ENCODE data around the gene HCFC1. TPM values are rescaled to one million over a fixed set of nuclear protein-coding genes. Genes with fewer than 3 reads are reported as not detected.
A peak's percentile ranks its signal among the peaks of the same experiment; 100 is the strongest.

Gene HCFC1
- total and polyA plus RNA-seq, 2 experiments from 2014 or later, result 18.9 to 25.0 TPM

DNA sequence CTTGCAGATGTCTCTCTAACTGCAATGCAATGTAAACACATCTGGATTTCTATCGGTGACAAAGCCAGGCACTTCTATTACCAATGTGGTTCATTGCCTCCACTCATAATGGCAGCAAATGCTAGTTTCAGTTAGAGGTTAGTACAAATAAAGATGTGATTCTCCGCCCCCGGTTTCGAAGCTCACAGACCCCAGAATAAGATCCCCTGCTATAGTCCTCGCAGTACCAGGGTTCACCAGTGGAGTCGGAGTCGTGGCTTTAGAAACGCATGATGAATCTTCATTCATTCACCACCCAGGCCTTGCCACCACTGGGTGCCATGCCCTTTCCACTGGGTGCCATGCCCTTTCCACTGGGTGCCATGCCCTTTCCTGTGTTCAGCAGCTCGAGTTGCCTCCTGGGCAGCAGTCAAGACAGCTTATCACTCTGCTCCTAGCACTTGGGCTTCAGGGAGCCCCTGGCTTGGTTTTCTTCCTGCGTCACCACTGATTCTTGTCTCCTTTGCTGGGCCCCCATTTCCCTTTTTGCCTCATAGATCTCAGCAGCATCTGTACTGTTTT, 33.3 kb downstream of the HCFC1 start:
- DNase-seq (ENCODE audit: low spot score), result no peak
- Histone ChIP-seq H3K9me2 (replicated peaks; ENCODE audit: insufficient read depth) (no peaks in the 10 kb centered on the region), H3K4me1 (ENCODE audit: insufficient read depth) (no peaks in the 10 kb centered on the region), H2AFZ (no peak overlapping the region), H3K4me2 (no peak overlapping the region), H3K4me3 (no peak overlapping the region), H3K9me3 (ENCODE audit: low read depth) (no peaks in the 10 kb centered on the region), H4K20me1 (ENCODE audit: insufficient read depth, poor library complexity, severe bottlenecking) (no peaks in the 10 kb centered on the region), H3K36me3 (replicated peaks; ENCODE audit: insufficient read depth, low read depth) (no peaks in the 10 kb centered on the region), H3K27ac (no peak overlapping the region), H3K79me2 (peaks cover 10% of the 10 kb centered on the region), H3K27me3 (no peaks in the 10 kb centered on the region)
- 87% methylated on average over 10 of the region's 10 CpGs for WGBS (ENCODE audit: low lambda C conversion rate, missing lambda C conversion rate)
- TF ChIP-seq EZH2phosphoT487 (IDR thresholded peaks at IDR 0.05; ENCODE audit: low read depth, severe bottlenecking, unreplicated experiment) (no peak), EZH2 (IDR thresholded peaks at IDR 0.05; ENCODE audit: borderline replicate concordance) (no peak)
- TF ChIP-seq, protein P1, sequence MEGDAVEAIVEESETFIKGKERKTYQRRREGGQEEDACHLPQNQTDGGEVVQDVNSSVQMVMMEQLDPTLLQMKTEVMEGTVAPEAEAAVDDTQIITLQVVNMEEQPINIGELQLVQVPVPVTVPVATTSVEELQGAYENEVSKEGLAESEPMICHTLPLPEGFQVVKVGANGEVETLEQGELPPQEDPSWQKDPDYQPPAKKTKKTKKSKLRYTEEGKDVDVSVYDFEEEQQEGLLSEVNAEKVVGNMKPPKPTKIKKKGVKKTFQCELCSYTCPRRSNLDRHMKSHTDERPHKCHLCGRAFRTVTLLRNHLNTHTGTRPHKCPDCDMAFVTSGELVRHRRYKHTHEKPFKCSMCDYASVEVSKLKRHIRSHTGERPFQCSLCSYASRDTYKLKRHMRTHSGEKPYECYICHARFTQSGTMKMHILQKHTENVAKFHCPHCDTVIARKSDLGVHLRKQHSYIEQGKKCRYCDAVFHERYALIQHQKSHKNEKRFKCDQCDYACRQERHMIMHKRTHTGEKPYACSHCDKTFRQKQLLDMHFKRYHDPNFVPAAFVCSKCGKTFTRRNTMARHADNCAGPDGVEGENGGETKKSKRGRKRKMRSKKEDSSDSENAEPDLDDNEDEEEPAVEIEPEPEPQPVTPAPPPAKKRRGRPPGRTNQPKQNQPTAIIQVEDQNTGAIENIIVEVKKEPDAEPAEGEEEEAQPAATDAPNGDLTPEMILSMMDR (IDR thresholded peaks at IDR 0.05; ENCODE audit: poor library complexity), result no peak

DNA sequence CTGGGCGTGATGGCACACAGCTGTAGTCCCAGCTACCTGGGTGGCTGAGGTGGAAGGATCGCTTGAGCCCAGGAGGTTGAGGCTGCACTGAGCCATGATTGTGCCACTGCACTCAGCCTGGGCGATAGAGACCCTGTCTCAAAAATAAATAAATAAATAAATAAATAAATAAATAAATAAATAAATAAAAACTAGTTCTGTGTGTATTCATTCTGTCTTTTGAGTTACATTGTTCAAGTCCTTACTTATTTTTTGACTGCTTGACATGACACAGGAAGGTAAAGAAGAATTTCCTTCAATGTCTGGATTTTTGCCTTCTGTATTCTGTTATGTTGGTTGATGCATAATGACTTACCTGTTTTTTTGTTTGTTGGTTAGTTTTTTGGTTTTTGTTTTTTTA, 34.6 kb downstream of the HCFC1 start:
- Histone ChIP-seq H3K27ac (no peak overlapping the region), H3K4me1 (ENCODE audit: insufficient read depth) (no peaks in the 10 kb centered on the region), H2AFZ (no peak overlapping the region), H4K20me1 (ENCODE audit: insufficient read depth, poor library complexity, severe bottlenecking) (no peaks in the 10 kb centered on the region), H3K9me2 (replicated peaks; ENCODE audit: insufficient read depth) (no peaks in the 10 kb centered on the region), H3K4me2 (no peak overlapping the region), H3K9me3 (ENCODE audit: low read depth) (no peaks in the 10 kb centered on the region), H3K4me3 (no peak overlapping the region), H3K79me2 (peaks cover 18% of the 10 kb centered on the region), H3K27me3 (no peaks in the 10 kb centered on the region), H3K36me3 (replicated peaks; ENCODE audit: insufficient read depth, low read depth) (no peaks in the 10 kb centered on the region)
- TF ChIP-seq EZH2 (IDR thresholded peaks at IDR 0.05; ENCODE audit: borderline replicate concordance) (no peak), EZH2phosphoT487 (IDR thresholded peaks at IDR 0.05; ENCODE audit: low read depth, severe bottlenecking, unreplicated experiment) (no peak)
- TF ChIP-seq, protein P1 (IDR thresholded peaks at IDR 0.05; ENCODE audit: poor library complexity), result no peak
- 82% methylated on average over 3 of the region's 3 CpGs for WGBS (ENCODE audit: low lambda C conversion rate, missing lambda C conversion rate)
- no peak for DNase-seq (ENCODE audit: low spot score)

DNA sequence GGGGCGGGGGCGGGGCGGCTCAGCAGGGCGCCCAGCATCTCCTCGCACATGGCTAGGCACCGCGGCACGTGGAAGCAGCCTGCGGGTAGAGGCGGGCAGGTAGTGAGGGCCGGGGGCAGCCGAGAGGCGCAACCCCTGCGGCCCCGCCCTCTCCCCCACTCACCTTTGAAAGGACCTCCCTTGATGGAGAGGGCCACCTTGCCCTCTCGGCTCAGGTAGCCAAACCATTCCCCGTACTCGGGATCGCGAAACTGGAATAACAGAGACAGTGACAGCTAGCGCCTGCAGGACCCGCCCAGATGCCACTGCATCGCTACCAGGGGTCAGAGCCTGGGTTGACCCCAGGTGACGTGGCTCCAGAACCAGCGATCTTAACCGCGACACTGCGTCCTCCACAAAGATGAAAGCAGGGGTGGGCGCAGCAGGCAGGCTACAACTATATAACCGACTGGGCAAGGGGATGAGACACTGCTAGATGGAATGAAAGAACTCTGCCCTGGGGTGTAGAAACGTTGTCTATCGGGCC, 36.2 kb downstream of the HCFC1 start:
- Histone ChIP-seq H3K79me2 (peaks cover 18% of the 10 kb centered on the region), H3K36me3 (replicated peaks; ENCODE audit: insufficient read depth, low read depth) (no peaks in the 10 kb centered on the region), H3K27ac (no peak overlapping the region), H3K4me3 (no peak overlapping the region), H2AFZ (no peak overlapping the region), H3K4me2 (peak overlapping the region; percentile 86), H3K4me1 (ENCODE audit: insufficient read depth) (no peaks in the 10 kb centered on the region), H3K9me2 (replicated peaks; ENCODE audit: insufficient read depth) (no peaks in the 10 kb centered on the region), H4K20me1 (ENCODE audit: insufficient read depth, poor library complexity, severe bottlenecking) (no peaks in the 10 kb centered on the region), H3K27me3 (no peaks in the 10 kb centered on the region), H3K9me3 (ENCODE audit: low read depth) (no peaks in the 10 kb centered on the region)
- TF ChIP-seq EZH2 (IDR thresholded peaks at IDR 0.05; ENCODE audit: borderline replicate concordance), result no peak
- 44% methylated on average over 13 of the region's 32 CpGs for WGBS (ENCODE audit: low lambda C conversion rate, missing lambda C conversion rate)
- DNase-seq (ENCODE audit: low spot score), result no peak

DNA sequence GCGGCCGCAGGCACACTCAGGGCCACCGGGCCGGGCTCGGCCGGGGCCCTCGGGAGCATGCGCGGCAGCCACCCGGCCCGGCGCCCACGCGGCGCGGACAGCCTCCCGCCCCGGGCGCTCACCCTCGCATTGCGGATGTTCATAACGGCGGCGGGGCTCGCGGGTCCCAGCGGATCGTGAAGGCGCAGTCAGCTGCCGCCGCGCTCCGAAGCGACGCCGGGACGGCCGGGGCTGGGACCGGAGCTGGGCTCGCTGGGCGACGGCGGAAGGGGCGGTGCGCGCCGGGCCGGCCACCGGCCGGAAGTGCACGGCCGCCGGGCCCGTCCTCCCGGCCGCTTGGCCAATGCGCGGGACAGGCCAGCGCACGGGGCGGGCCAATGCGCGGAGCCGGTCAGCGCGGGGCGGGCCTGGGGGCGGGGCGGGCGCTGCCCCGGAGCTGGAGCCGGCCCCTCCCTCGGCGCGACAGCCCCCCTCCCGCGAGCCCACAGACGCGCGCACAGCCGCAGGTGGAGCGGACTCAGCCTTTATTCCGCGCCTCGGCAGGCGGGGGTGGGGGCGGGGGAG, 36.8 kb downstream of the HCFC1 start, which contains the start of gene NAA10:
NAA10 (minus strand) TSS at position 276 of the 564 bp plus-strand sequence; CDS start at position 143, 133 bp downstream.
- Histone ChIP-seq H4K20me1 (ENCODE audit: insufficient read depth, poor library complexity, severe bottlenecking) (no peaks in the 10 kb centered on the region), H3K79me2 (peaks cover 18% of the 10 kb centered on the region), H3K4me3 (peak within 1 kb of the TSS; percentile 67), H3K27ac (no peak within 1 kb of the TSS), H3K36me3 (replicated peaks; ENCODE audit: insufficient read depth, low read depth) (no peaks in the 10 kb centered on the region), H3K9me2 (replicated peaks; ENCODE audit: insufficient read depth) (no peaks in the 10 kb centered on the region), H3K27me3 (no peaks in the 10 kb centered on the region), H3K4me1 (ENCODE audit: insufficient read depth) (no peaks in the 10 kb centered on the region), H3K4me2 (peak within 1 kb of the TSS; percentile 86), H3K9me3 (ENCODE audit: low read depth) (no peaks in the 10 kb centered on the region), H2AFZ (no peak within 1 kb of the TSS)
- TF ChIP-seq EZH2 (IDR thresholded peaks at IDR 0.05; ENCODE audit: borderline replicate concordance) (no peak), EZH2phosphoT487 (IDR thresholded peaks at IDR 0.05; ENCODE audit: low read depth, severe bottlenecking, unreplicated experiment) (no peak)
- TF ChIP-seq, protein P1 (IDR thresholded peaks at IDR 0.05; ENCODE audit: poor library complexity), result no peak
- DNase-seq (ENCODE audit: low spot score), result peak; percentile 88
- WGBS (ENCODE audit: low lambda C conversion rate, missing lambda C conversion rate), result 25% methylated on average over 32 of the region's 87 CpGs

All from hepatocyte (in vitro differentiated cells).